ENCODE data around the gene MED14.

- no peak for TF ChIP-seq CTCF (IDR thresholded peaks at IDR 0.05)
- no peak for TF ChIP-seq ZFX (IDR thresholded peaks at IDR 0.05; ENCODE audit: borderline replicate concordance)
These were observed 5.5 kb downstream of the MED14 start for GRCh38 chrX:40729598-40730584.
